ENCODE data around the gene POU5F1. TPM values are rescaled to one million over a fixed set of nuclear protein-coding genes. Genes with fewer than 3 reads are reported as not detected.
"Not testable (repeated sequence)": the region's sequence is repeated elsewhere in the genome, so short reads cannot be mapped to it uniquely, and the experiment has no call there.

The POU5F1 gene
- polyA plus RNA-seq, 1 of the 3 experiments (the other 2 are of a cell fraction): not detected

DNA sequence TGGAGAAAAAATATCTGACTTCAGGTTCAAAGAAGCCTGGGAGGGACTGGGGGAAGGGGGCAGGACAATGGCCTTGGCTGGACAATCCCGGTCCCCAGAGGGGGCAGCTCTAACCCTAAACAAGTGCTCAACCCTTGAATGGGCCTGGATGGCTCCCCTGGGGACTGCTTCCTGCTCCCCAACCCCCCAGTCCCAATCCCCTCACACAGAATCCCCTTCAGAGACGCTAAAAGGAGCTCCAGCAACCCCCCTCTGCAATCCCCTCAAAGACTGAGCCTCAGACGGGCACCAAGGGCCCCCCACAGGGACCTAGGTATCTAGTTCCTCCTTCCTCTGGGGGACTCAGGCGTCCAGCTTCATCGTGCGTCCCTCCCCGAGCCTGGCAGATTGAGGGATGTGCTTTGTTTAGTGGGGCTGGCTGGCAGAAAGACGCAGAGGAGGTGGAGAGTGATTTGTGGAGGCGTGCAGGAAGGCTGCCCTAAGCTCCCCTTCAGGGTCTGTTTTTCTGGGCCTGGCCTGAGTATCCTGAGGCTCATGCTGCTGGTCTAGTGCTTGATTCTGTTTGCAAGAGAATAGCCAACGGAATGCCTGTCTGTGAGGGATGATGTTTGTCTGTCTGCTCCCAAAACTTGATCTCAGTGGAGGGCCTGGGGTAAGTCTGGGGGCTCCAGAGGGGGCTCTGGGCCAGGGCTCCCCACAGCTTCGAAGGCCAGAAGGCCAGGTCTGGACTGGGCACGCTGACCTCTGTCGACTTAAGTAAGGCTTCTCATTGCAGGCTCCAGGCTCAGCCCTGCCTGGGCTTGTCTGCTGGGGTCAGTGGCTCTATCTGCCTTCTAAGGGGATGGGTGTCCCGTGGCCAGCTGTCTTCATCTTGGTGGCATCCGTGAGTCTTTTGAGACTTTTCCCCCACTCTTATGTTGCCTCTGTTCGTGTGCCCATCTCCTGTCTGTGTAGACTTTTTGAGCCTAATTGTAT lies 1.7 kb upstream of the POU5F1 start:
- no peak for DNase-seq
- CTCF ChIA-PET: interaction anchor here (0.9 to 2.3 kb wide), 2 partner anchors 20 to 114 kb away, joined by 3 to 10 read pairs; no protein-coding TSS in a partner anchor

DNA sequence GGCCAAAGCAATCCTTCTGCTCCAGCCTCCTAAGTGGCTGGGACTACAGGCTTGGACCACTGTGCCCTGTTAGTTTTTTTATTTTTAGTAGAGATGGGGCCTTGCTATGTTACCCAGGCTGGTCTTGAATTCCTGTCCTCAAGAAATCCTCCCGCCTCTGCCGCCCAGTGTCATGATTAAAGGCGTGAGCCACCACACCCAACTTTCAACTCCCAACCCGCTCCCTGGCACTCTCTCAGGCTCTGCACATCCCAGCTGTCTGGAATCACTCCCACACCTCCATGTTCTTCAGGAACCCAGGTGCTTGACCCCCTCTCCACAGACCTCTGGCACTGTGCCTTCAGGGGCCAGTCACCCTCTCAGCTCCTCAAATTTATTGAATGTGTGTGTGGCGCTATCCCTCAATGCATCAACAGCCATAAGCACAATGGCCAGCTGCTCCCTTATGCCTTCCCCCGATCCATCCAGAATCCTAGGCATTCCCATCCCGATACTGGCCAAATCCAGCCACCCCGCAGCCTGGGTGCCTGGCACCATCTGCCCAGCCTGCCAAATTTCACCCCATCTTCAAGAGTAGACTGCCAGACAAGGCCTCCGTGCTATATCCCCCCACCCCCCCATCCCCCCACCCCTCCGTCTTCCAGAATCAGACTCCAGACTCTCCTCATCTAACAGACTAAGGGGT lies 647 bp upstream of the POU5F1 start:
- Histone ChIP-seq H3K27ac (ENCODE audit: low read depth in 2 of 2, low read length in 1 of 2) (no peak overlapping the region), H3K36me3 (replicated peaks in 1 of 2; ENCODE audit: control insufficient read depth in 1 of 2, insufficient read depth in 2 of 2, low read length in 1 of 2) (no peaks in the 10 kb centered on the region), H2AFZ (ENCODE audit: low read depth) (no peak overlapping the region), H3K4me2 (no peak overlapping the region), H3K9ac (no peak overlapping the region), H3F3A (replicated peaks; ENCODE audit: insufficient read depth) (no peaks in the 10 kb centered on the region), H4K20me1 (ENCODE audit: insufficient read depth) (no peaks in the 10 kb centered on the region), H3K27me3 (ENCODE audit: insufficient read depth) (no peaks in the 10 kb centered on the region), H3K9me2 (no peaks in the 10 kb centered on the region), H3K9me3 (no peaks in the 10 kb centered on the region), H3K4me1 (ENCODE audit: control insufficient read depth in 1 of 2, insufficient read depth in 2 of 2, low read depth in 1 of 2, low read length in 1 of 2) (no peaks in the 10 kb centered on the region), H3K4me3 (ENCODE audit: low read depth in 2 of 2, low read length in 1 of 2) (no peak overlapping the region), H3K79me2 (ENCODE audit: insufficient read depth) (no peaks in the 10 kb centered on the region)
- ChIA-PET POLR2A (no interaction called here), CTCF (interaction anchor here (2.3 kb wide), 1 partner anchor 21 kb away, joined by 10 read pairs; no protein-coding TSS in a partner anchor)
- WGBS (ENCODE audit: low lambda C conversion rate): 87% methylated on average over 10 of the region's 10 CpGs
- no peak for TF ChIP-seq FOSL2 (IDR thresholded peaks at IDR 0.05; ENCODE audit: borderline replicate concordance, low read depth)
- no peak for DNase-seq

More for the DNA sequence above, 1.7 kb upstream of the POU5F1 start:
- Histone ChIP-seq H3K4me2 (no peak overlapping the region), H3K9me2 (no peaks in the 10 kb centered on the region), H3K4me3 (ENCODE audit: low read depth in 2 of 2, low read length in 1 of 2) (no peak overlapping the region), H3K36me3 (replicated peaks in 1 of 2; ENCODE audit: control insufficient read depth in 1 of 2, insufficient read depth in 2 of 2, low read length in 1 of 2) (no peaks in the 10 kb centered on the region), H2AFZ (ENCODE audit: low read depth) (no peak overlapping the region), H3F3A (replicated peaks; ENCODE audit: insufficient read depth) (no peaks in the 10 kb centered on the region), H3K9me3 (no peaks in the 10 kb centered on the region), H3K4me1 (ENCODE audit: control insufficient read depth in 1 of 2, insufficient read depth in 2 of 2, low read depth in 1 of 2, low read length in 1 of 2) (no peaks in the 10 kb centered on the region), H3K9ac (no peak overlapping the region), H3K27ac (ENCODE audit: low read depth in 2 of 2, low read length in 1 of 2) (no peak overlapping the region), H4K20me1 (ENCODE audit: insufficient read depth) (no peaks in the 10 kb centered on the region), H3K79me2 (ENCODE audit: insufficient read depth) (no peaks in the 10 kb centered on the region), H3K27me3 (ENCODE audit: insufficient read depth) (no peaks in the 10 kb centered on the region)
- 73% methylated on average over 7 of the region's 16 CpGs for WGBS (ENCODE audit: low lambda C conversion rate)
- TF ChIP-seq RAD21 (IDR thresholded peaks at IDR 0.05; ENCODE audit: low read length): no peak
- TF ChIP-seq, protein P1, sequence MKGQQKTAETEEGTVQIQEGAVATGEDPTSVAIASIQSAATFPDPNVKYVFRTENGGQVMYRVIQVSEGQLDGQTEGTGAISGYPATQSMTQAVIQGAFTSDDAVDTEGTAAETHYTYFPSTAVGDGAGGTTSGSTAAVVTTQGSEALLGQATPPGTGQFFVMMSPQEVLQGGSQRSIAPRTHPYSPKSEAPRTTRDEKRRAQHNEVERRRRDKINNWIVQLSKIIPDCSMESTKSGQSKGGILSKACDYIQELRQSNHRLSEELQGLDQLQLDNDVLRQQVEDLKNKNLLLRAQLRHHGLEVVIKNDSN (IDR thresholded peaks at IDR 0.05; ENCODE audit: borderline replicate concordance, low read depth): no peak
- TF ChIP-seq FOXM1 (IDR thresholded peaks at IDR 0.05; ENCODE audit: low read depth): no peak
- TF ChIP-seq JUND (IDR thresholded peaks at IDR 0.05): no peak
- no peak for TF ChIP-seq EP300 (IDR thresholded peaks at IDR 0.05; ENCODE audit: borderline replicate concordance in 1 of 2, low read depth in 1 of 2, low read length in 1 of 2)
- TF ChIP-seq, protein P2, sequence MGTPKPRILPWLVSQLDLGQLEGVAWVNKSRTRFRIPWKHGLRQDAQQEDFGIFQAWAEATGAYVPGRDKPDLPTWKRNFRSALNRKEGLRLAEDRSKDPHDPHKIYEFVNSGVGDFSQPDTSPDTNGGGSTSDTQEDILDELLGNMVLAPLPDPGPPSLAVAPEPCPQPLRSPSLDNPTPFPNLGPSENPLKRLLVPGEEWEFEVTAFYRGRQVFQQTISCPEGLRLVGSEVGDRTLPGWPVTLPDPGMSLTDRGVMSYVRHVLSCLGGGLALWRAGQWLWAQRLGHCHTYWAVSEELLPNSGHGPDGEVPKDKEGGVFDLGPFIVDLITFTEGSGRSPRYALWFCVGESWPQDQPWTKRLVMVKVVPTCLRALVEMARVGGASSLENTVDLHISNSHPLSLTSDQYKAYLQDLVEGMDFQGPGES (IDR thresholded peaks at IDR 0.05; ENCODE audit: low read depth, low read length): no peak
- no peak for TF ChIP-seq SIN3A (IDR thresholded peaks at IDR 0.05; ENCODE audit: borderline replicate concordance, low read depth, low read length)
- POLR2A ChIA-PET: no interaction called here

DNA sequence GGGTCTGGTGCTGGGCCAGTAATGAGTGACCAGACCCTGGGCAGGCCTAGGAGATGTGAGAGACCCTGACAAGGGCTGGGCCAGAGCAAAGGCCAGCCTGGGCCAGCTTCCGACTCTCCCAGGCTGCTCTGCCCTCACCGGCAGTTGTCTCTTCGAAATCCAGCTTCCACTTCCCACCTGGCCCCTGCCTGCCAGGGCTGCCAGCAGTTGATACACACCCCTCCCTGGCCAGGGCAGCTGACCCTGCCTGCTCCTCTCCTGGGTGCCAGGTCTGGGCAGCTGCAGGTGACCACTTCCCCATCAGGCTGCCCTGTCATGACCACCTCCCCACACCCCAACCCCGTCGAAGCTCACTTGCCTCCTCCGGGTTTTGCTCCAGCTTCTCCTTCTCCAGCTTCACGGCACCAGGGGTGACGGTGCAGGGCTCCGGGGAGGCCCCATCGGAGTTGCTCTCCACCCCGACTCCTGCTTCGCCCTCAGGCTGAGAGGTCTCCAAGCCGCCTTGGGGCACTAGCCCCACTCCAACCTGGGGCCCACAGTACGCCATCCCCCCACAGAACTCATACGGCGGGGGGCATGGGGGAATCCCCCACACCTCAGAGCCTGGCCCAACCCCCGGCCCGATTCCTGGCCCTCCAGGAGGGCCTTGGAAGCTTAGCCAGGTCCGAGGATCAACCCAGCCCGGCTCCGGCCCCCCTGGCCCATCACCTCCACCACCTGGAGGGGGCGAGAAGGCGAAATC lies 453 bp downstream of the POU5F1 start:
- H3K79me2 ChIP-seq (ENCODE audit: insufficient read depth); DNase-seq; POLR2A ChIA-PET; H3K4me1 ChIP-seq (ENCODE audit: control insufficient read depth in 1 of 2, insufficient read depth in 2 of 2, low read depth in 1 of 2, low read length in 1 of 2); H4K20me1 ChIP-seq (ENCODE audit: insufficient read depth); H3K9me2 ChIP-seq; H3K9ac ChIP-seq; H3K4me3 ChIP-seq (ENCODE audit: low read depth in 2 of 2, low read length in 1 of 2); H3K27ac ChIP-seq (ENCODE audit: low read depth in 2 of 2, low read length in 1 of 2); H2AFZ ChIP-seq (ENCODE audit: low read depth); H3F3A ChIP-seq (replicated peaks; ENCODE audit: insufficient read depth); H3K9me3 ChIP-seq; H3K27me3 ChIP-seq (ENCODE audit: insufficient read depth); H3K4me2 ChIP-seq; H3K36me3 ChIP-seq (replicated peaks in 1 of 2; ENCODE audit: control insufficient read depth in 1 of 2, insufficient read depth in 2 of 2, low read length in 1 of 2); CTCF ChIA-PET: not testable (repeated sequence)
- WGBS (ENCODE audit: low lambda C conversion rate): 86% methylated on average over 17 of the region's 23 CpGs
